GM18870 (cell line): ENCODE data around the gene MDN1.
"Not testable (repeated sequence)": the region's sequence is repeated elsewhere in the genome, so short reads cannot be mapped to it uniquely, and the experiment has no call there.

Experiments
- ATAC-seq: cut with Tn5 transposase; IDR thresholded peaks from one replicate; pipeline ENCODE4 v1.9.1; 2021; ENCODE audit warnings: moderate library complexity; ENCODE audit not compliant: unreplicated experiment

The MDN1 gene

DNA sequence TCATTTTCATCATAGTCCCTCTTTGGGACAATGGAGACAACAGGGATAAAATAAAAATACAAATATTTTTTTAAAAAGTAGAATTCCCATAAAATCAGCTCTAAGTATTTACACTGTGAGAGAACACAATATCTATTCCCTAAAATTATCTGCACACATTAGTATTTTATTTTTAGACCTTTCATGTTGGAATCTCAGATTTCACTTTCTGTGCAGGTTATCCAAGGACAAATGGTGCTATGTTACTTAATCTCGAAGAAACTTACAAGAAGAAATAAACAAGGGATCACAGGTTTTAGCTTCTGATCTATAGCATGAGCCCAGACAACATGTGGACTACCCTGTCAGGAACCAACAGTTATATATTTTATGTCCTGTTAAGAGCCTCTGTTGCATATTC, 158.0 kb downstream of the MDN1 start:
- no peak for ATAC-seq

DNA sequence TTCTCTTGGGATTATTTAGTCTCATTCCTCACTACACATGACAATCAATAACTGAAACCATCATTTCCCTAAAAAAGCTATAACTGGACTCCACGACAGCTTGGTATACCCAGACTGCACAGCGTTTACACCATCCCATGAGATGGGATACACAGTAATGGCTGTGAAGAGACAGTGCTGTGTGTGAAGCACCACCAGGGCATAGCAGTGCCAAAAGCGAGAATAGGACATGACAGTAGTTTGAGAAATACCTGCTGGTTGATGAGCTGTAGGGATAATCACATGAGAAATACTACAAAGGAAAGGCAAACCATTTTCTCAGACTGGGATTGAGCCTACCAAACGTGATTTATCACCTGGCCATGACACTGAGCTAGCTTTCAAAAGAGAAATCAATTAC, 158.6 kb downstream of the MDN1 start:
- ATAC-seq, result no peak

- ATAC-seq, result no peak
These were observed 162.0 kb downstream of the MDN1 start for GRCh38 chr6:89657445-89658158.

- ATAC-seq, result no peak
These were observed 164.5 kb downstream of the MDN1 start for GRCh38 chr6:89655122-89655521.

DNA sequence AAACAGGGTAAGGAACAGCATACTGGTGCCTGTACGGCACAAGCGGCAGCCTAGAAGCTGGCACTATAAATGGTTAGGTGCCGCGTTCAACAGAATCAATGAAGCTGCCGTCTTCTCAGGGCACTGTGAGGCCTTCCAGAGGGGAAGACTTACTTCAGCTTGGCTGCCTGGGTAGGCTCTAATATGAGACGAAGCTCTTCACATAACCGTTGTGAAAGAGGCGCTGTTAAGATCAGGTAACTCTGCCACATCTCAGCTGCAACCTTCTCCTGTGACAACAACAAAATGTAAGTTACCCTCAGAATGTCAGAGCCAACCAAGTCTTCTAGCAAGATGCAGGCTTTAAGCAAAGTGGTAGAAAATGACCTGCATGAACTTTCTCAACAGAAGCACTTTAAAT, 169.0 kb downstream of the MDN1 start:
- ATAC-seq, result no peak

DNA sequence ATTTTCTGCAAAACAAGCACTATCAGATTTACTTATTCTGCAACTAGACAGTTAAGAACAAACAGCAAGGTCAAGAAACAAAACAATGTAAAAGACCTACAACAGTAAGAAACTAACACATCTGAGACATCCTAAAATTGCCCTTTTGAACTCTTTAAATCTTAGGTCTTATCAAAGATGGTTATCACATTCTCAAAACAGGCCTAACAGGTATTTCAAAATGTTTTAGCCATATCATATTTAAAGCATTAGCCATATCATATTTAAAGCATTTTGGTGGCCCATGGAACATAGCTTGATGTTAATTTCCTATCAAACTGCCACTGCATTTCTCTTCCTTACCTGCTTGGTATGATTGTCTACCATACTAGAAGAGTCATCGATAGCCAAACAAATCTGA, 169.9 kb downstream of the MDN1 start:
- ATAC-seq, result no peak

DNA sequence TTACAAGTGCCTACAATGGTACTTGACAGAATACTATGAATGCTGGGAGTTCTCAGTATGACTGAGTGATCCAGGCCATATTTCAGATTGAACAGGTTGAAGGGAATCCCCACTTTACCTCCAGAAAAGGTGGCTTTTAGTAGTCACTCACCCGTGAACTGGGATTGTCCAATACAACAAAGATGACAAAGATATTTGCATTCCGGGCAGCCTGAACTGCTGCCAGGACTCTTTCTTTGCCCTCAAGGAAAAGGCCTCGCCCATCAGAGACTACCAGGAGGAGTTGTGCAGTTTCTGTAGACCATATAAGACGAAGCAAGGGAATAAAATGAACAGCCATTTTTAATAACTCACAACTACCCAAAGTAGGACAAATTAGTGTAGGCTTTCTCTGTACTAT, 174.7 kb downstream of the MDN1 start:
- ATAC-seq, result no peak

DNA sequence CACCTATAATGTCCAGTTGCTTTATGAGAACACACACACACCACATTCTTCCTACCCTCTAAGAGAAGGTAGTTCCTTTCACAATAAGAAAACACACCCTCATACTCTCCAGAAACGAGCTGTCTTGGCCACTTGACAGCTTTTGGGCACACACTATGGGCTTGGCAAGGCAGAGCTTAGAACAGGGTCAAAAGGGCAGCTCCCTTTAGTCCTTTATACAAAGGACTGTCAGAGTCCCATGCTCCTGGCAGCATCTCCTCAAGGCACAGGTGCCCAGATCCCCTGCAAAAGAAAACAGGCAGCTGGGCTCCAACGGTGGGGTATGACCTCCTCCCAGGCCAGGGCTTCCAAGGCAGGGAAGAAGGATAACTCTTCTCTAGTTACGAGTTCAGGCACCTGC, 176.2 kb downstream of the MDN1 start:
- no peak for ATAC-seq

DNA sequence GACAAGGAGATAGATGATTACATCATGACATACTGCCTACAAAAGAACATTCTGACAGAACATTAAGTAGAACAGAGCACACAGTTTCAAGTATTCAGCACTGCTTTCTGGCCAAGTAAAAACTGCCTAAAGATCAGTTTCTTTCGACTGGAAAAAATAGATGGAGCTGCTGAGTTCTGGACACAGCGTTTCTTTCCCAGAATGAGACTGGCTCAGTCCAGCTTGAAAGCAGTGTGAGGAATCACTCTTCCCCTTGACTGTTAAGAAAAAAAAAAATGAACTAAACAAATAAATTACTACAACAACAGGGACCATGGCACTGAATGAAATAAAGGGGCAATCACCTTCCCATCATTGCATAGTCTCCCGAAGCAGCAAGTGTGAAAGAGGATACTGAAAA, 176.6 kb downstream of the MDN1 start:
- ATAC-seq, result no peak

DNA sequence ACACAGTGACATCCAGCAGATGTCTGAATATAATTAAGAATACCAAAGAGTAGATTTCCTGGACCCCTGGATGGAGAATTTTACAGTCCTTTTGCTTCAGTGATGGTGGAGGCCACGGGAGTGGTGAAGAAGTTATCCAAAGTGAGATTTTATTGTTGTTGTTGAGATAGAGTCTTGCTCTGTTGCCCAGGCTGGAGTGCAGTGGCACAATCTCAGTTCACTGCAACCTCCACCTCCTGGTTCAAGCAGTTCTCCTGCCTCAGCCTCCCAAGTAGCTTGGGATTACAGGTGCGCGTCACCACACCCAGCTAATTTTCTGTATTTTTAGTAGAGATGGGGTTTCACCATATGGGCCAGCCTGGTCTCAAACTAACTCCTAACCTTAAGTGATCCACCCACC, 178.0 kb downstream of the MDN1 start:
- not testable (repeated sequence) for ATAC-seq

GRCh38 chr6:89640804-89641203, 178.8 kb downstream of the MDN1 start:
- ATAC-seq, result no peak

DNA sequence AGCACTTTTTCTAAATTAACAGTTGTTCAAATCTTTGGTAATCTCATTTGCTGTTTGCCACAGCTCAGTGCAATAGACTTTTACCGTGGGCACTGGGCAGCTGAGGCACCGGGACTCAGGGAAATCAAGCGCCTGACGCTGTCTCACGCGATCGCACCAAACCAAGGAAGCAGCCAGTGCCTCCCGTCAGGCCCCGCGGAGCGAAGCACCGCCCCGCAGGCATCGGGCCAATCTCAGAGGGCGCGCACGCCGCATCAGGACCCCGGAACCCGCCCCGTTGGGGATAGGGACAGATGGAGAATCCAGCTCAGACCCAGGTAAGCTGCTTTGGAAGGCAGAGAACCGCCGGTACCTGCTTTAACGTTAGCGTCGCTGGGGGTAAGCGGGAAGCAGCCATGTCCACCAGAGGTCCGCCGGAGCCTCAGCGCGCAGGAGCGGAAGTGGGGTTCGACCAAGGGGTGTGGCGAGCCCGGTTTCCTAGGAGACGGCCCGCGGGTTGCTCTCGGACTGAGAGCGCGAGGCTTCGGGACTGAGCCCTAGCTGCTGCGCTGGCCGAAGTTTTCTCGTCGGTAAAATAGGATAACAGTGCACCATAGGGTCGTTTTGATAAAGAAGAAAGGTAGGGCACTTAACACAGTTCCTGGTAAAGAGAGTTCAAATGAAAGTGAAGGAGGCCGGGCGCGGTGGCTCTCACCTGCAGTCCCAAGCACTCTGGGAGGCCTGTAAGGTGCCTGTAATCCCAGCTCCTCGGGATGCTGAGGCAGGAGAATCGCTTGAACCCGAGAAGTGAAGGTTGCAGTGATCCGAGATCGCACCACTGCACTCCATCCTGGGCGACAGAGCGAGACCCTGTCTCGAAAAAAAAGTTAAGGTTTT, 181.0 kb downstream of the MDN1 start, which contains the start of gene LYRM2:
Gene LYRM2 (minus strand): TSS at position 428 of the 876 bp plus-strand sequence. CDS start 31 bp downstream, at position 397.
- peak; percentile 92 for ATAC-seq

- no peak for ATAC-seq
These were observed 181.7 kb downstream of the MDN1 start for GRCh38 chr6:89637960-89638319.

DNA sequence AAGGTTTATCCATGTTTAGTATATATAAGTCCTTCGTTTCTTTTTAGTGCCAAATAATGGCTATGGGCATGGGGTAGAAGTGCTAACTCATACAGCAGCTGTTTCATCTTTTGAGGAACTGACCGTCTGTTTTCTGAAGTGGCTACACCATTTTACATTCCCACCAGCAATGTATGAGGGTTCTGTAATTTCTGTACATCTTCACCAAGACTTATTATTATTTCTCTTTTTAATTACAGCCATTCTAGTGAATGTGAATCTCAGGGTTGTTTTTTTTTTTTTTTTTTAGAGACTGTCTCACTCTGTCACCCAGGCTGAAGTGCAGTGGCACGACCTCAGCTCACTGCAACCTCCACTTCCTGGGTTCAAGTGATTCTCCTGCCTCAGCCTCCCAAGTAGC, 183.2 kb downstream of the MDN1 start:
- ATAC-seq, result not testable (repeated sequence)

DNA sequence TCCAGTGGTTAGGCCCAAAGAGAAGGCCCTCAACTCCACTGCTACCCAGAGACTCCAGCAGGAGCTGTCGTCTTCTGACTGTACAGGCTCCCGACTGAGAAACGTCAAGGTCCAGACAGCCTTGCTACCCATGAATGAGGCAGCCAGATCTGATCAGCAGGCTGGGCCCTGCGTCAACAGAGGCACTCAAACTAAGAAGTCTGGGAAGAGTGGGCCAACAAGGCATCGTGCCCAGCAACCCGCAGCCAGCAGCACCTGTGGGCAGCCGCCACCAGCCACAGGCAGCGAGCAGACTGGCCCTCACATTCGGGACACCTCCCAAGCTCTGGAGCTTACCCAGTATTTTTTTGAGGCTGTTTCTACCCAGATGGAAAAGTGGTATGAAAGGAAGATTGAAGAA, 189.1 kb downstream of the MDN1 start:
- ATAC-seq, result no peak

- no peak for ATAC-seq
These were observed 195.8 kb downstream of the MDN1 start for GRCh38 chr6:89623749-89624148.

DNA sequence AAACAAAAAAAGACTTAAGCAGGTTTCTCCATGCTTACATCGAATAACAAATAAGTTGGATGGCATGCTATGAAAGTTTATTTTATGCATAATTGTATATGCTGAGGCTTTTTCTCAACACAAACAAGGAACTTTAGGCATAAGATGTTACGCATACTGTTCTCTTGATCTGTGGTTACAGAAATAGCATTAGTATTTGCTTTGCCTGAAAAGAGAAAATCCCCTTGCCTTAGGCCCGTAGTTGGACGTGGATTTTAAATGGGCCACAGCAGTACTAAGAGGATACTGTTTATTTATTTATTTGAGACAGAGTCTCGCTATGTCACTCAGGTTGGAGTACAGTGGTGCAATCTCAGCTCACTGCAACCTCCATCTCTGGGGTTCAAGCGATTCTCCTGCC, 200.0 kb downstream of the MDN1 start:
- ATAC-seq, result no peak

DNA sequence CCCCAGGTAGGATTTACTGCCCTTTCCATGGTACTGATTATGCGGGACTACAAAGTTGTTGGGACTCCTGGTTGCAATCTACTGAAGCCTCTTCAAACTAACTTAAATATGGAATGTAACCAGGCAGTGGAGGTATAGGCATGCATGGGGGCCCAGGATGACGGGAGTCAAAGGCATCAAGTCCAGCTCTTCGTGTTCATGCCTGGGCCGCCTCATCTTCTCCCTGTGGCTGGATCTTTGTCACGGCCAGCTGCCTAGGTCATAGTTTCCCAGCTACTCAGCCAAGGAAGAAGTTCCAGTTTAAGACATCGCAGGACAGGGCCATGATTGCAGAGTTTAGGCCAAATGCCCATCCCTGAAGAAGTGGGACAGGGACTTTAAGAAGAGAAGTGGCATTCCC, 201.6 kb downstream of the MDN1 start:
- ATAC-seq, result no peak

DNA sequence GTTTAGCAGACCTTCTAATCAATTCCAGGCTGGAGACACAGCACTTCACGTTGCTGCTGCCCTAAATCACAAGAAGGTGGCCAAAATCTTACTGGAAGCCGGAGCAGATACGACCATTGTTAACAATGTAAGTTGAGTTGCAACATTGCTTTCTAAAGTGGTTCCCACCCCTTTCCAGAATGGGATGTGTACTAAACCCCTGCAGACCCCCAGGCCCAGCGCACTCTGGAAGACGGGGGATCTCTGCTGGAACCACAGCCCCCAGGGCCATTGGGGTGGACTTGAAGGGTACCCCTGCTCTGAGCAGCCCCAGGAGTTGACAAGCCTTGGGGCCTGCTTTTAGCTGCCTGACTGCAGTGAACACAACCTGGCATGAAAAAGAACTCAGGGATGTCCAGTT, 203.1 kb downstream of the MDN1 start:
- ATAC-seq, result no peak

DNA sequence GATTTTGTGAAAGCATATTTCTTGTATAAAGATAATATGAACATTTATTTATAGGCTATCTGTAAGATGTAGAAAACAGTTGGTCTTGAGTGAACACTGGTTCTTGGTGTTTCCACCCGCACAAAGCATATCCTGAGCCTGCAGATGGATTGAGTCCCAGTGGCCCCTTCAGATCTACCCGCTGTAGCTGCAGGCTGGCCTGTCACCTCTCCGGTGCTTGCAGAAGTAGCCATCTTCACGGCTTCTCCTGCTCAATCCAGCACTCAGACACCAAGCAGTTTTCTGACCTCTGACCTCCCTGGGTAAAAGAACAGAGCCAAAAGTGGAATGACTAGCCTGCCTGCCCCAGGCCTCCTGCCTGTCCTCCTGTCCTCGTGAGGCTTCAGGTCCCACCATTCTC, 203.7 kb downstream of the MDN1 start:
- no peak for ATAC-seq

DNA sequence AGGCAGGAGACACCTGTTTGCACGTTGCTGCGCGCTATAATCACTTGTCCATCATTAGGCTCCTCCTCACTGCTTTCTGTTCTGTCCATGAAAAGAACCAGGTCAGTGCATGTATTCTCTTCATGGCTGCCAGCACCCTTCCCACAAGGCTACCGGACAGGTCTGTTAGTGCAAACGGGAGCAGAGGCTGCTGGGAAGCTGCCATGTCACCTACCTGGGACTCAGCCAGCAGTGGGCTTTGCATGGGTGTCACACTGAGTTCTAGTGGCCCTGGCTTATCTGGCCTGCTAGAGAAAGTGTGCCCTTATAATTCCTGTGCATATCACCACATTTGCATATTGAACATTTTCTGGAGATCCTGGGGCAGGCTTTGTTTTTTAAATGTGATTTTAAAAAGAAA, 205.8 kb downstream of the MDN1 start:
- no peak for ATAC-seq

GRCh38 chr6:89612121-89612520, 207.5 kb downstream of the MDN1 start:
- no peak for ATAC-seq
